GM18520 (cell line): ENCODE measurements around the gene CDH20.

ENCODE experiments used
- ATAC-seq: cut with Tn5 transposase; IDR thresholded peaks from one replicate; pipeline ENCODE4 v1.9.1; 2021; ENCODE audit not compliant: unreplicated experiment

Gene CDH20

DNA sequence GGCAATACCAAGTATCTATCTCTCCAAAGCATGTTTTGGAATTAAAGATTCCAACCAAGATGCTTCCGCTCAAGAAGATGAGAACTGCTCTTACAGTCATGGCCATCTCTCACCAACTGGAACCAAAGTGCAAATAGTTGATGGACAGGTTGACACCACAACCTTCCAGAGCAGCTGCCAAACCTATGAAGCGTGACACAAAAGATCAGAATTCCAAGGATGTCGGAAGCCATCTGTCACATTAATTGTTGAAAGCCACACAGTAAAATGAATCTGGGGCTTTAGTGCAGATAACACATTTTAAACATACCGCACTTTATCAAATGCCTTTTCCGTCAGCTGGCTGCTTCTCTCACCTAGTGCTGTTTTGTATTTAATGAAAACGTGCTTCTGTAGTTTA lies 195.7 kb downstream of the CDH20 start:
- ATAC-seq = no peak

DNA sequence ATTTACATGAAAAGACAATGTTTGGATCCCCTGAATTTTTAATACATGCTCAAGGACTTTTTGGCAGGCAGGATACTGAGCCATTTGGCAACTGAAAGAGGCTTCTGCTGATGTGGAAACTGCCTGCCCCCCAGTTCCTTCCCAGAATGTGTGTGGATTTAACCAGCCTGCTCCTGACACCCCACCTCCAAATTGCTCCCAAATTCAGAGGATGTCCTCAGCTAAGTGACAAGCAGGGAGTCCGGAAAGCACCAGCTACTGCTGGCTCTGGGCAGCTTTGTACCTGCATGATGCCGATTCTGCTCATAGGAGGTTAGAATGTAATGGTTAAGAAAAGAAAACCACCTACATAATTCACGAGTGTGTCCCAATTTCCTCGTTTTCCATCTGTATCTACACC lies 197.5 kb downstream of the CDH20 start:
- no peak for ATAC-seq

GRCh38 chr18:61531182-61531581 lies 198.0 kb downstream of the CDH20 start:
- no peak for ATAC-seq

DNA sequence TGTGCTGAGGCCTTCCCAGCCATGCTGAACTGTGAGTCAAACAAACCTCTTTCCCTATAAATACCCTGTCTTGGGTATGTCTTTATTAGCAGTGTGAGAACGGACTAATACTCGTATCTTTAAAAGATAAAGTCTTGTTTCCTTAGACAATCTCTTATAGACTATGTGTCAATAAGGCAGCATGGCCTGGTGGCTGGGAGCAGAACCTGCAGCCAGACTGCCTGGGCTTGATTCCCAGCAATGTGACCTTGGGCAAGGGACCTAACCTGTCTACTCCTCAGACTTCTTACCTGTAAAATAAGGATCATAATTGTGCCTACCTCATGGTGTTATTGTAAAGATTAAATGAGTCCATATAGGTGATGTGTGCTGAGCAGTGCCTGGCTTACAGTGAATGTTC lies 198.7 kb downstream of the CDH20 start:
- ATAC-seq = no peak

DNA sequence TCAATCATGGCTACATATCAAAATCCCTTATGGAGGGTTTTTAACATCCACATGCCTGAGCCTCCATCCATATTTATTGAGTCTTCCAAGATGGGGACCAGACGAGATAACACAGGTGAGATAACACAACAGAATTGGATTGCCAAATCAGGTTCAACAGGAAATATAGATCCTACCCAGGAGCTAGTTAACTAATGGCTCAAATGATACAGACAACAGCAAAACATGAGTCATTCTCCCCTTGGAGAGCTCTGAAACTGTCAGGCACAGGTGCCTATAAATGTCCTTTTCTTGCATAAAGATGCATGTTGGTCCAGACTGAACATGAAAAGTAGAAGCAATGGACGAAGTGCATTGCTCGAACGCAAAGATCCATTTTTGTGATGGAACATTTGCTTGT lies 202.2 kb downstream of the CDH20 start:
- ATAC-seq = no peak

- ATAC-seq = no peak
Measured at GRCh38 chr18:61541673-61542072, 208.4 kb downstream of the CDH20 start.

GRCh38 chr18:61542596-61542995 lies 209.4 kb downstream of the CDH20 start:
- ATAC-seq = no peak

DNA sequence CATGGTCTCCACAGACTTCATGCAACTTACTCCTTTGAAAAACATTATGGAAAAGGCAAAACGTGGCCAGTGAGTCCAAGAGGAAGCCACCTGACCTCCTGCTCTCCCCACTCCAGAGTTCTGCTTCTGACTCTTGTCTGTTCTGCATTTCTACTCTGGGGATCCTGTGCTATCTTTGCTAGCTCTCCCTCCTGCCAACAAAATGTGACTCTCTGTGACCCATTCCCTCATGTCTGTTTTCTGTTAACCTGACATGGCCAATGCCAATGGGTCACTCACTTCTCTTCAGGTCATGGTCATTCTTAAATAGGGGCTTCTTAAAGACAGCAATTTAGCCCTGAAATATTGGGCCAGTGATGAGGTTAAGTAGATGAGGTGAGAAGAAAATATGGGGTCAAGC lies 210.3 kb downstream of the CDH20 start:
- ATAC-seq = no peak

GRCh38 chr18:61544178-61544577 lies 210.9 kb downstream of the CDH20 start:
- no peak for ATAC-seq

DNA sequence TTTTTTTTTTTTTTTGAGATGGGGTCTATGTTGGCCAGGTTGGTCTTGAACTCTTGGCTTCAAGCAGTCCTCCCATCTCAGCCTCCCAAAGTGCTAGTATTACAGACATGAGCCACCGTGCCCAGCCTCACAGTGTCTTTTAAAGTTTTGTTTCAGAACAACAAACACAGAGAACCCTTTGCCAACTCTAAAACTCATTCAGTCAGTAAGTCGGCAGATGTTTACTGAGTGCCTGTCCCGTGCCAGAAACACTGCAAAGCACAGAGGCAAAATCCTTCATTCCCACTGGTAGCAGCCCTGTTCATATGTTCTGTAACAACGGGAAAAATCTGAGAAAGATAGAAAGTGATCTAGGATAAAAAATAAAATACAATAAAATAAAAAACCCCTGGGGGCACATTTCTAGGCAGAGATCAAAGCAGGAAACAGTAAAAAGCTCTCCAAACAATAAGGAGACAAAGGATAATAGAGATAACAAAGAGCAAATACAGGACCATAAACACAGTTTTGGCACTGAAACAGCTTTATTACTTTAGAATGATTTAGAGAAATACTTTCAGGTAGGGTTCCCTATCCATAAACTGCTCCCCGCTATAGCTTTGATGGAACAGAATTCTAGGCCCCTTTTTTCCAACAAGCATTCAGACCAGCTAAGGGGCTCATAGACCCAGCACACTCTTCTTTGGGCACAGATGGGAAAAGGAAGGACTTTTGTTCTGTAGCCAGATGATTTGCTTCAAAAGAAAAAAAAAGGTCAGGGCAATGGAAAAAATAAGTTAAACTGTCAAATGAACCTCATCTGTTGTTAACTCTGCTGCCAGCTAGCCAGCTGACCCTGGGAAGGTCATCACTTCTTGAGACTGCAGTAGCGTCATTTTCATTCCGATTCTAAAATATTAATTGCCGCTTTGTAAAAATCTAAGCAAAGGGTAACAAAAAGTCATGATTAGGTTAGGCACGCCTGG lies 212.3 kb downstream of the CDH20 start:
- no peak for ATAC-seq

- ATAC-seq = no peak
Measured at GRCh38 chr18:61546590-61546989, 213.4 kb downstream of the CDH20 start.

DNA sequence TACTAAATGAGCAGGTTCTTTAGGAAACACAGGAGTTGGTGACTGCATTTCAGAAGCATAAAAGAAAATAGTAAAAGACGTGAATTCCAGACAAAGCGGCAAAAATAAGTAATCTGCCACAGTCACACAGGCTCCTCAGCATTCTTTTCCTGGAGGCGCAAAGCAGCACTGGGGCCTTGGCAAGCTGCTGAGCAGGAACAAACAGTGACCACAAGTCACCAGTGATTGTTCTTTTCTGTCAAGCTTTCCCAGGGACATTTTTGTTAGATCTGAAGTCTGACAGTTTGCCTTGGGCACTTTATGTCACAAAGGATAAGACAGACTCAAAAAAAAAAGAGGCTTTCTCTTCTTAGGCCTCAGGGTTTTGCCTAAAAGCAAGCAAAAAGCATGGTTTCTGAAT lies 216.2 kb downstream of the CDH20 start:
- ATAC-seq = no peak

- no peak for ATAC-seq
Measured at GRCh38 chr18:61549889-61550288, 216.7 kb downstream of the CDH20 start.

DNA sequence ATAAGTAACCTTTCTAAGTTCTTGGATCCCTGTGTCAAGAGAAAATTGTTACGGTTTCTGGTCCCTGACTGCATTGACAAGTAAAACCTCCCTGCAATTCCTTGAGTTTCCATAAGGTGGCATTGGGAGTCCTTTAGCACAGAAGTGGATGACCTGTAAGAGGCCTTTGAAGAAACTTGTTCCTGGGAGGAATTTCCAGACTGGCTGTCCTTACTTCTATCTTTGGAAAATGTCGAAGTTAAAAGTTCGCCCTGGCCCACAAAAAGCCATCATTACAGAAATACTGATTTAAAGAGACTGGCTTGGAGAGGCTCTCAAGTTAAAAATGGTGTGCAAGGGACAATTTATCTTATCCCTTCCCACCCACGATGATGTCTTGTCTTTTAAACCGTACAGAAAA lies 218.4 kb downstream of the CDH20 start:
- ATAC-seq = no peak

DNA sequence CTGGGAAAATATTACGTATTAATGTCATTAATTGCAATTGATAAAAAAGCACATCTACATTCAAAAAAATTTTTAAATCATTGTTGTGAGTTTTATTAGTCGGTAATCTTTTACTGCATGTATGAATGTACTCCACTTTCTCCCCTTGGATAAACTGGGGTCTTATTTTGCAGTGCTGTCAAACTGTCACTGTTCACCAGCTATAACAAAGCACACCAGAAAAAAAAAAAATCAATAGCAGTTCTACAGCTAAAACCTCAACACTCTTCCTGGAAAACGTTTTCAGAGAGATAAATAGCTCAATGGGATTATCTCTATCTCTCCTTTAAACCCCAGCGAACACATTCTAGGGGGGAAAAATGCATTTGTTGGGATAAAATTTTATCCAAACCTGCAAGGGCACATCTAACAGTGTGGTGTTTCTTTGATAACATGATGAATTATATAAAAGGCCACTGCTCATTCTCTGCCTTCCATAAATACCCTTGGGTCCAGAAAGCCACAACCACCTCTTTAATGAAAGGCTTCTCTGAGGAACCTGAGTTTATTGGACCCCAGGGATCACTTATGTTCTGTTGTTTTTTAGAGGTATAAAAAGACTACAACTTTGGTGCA lies 219.9 kb downstream of the CDH20 start:
- ATAC-seq = no peak

DNA sequence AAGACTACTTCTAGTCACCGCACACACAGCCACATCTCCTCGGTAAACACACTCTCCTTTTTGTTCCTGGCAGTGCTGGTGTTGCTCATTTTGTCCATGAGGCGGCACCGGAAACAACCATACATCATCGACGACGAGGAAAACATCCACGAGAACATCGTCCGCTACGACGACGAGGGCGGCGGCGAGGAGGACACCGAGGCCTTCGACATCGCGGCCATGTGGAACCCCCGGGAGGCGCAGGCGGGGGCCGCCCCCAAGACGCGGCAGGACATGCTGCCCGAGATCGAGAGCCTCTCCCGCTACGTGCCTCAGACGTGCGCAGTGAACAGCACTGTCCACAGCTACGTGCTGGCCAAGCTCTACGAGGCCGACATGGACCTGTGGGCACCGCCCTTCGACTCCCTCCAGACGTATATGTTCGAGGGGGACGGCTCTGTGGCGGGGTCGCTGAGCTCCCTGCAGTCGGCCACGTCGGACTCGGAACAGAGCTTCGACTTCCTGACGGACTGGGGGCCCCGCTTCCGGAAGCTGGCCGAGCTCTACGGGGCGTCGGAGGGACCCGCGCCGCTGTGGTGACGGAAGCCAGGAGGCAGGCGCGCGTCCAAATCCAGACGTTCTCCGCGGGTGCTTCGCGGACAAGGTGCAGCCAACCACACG lies 221.0 kb downstream of the CDH20 start:
- ATAC-seq = no peak

GRCh38 chr18:61554946-61555361 lies 221.7 kb downstream of the CDH20 start:
- no peak for ATAC-seq

- no peak for ATAC-seq
Measured at GRCh38 chr18:61556316-61556715, 223.1 kb downstream of the CDH20 start.

DNA sequence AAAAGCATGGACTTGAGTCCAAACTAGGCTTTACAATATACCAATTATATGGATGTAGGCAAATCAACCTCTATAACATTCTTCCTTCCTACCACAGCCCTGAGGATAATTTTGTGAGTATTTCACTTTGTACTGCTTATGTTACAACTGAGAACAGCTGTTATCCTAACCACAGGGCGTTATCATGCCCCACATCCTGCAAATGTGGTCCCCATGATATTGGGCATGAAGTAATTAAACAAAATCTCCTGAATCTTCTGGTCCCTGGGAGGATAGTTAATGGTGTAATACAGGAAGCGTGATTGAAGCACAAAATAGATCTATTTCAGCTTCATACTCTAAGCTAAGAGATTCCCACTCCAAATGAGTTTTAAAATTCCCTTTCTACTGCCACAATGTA lies 223.6 kb downstream of the CDH20 start:
- no peak for ATAC-seq

DNA sequence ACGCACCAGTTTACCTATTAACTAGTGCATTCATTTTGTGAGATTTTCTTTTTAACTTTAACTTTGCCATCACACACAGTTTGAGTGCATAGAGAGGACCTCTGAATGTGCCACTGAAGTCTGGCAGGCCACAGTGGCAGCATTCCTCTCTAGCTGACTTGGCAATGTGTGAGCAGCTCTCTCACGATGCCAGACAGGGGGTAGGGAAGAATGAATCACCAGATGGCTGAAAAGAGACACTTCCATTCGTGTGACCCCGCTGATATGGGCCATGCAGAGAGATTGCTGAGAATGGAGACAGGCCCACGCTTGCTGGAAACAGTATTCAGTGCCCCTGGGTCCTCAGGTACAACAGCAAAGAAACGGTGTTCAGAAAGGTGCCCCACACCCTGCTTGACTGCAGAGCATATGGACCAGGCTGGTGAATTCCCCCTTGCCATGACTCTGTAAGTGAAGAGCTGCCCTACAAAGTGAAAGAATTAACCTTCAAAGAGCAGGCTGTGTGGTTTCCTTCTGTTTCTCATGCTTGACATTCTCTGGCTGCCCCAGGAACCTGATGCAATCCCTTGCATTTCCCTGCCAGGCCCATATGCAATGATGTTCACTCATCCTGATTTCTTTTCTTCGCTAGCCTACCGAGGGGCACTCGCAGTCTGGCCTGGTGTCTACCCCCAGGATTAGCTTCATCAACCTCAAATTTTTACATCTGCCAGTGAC lies 236.1 kb downstream of the CDH20 start:
- ATAC-seq = no peak

DNA sequence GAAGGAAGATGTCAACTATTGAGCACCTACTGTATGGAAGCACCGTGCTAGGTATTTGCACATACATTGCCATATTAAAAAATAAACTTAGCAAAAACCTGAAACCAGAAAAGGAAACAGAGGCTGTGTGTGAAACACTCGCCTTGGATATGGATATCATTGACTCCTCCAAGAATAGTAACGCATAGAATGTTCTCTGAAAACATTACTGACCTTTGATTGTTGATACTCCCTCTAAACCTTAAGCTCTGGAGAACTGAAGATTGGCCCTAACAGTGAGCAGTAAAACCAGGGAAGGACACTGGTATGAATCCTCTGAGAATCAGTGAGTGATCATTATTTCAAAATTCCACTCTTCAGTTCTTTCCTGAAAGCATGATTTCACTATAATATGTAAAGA lies 236.8 kb downstream of the CDH20 start:
- ATAC-seq = no peak
